Vagina (tissue), 2 donors: Measurements from ENCODE around the gene CHN1. TPM values are rescaled to one million over a fixed set of nuclear protein-coding genes. Genes with fewer than 3 reads are reported as not detected.

Experiments
- DNase-seq, 2 donors: peaks; one replicate each; pipeline ENCODE4 v3.0.0-alpha.2; 2017; ENCODE audit errors: extremely low spot score in 2 of 2
- H3K27ac ChIP-seq: fragments of 200-600 bp; sonication (generic); one replicate; pipeline ENCODE4 v1.5.1; 2019
- H3K27me3 ChIP-seq: fragments of 200-600 bp; sonication (generic); one replicate; pipeline ENCODE4 v1.5.1; 2019
- H3K36me3 ChIP-seq, 2 donors: fragments of 200-600 bp; sonication (generic); one replicate each; pipeline ENCODE4 v1.5.1; 2017 to 2019
- H3K4me1 ChIP-seq: fragments of 200-600 bp; sonication (generic); one replicate; pipeline ENCODE4 v1.5.1; 2019
- H3K4me3 ChIP-seq, 2 donors: fragments of 200-600 bp; sonication (generic); 1 replicate in 1 of 2; 2 replicates in 1 of 2; pipeline ENCODE4 v1.5.1; 2016 to 2019
- H3K9me3 ChIP-seq: fragments of 200-600 bp; sonication (generic); one replicate; pipeline ENCODE4 v1.5.1; 2019
- POLR2A ChIP-seq, 2 donors: fragments of 450-650 bp; IDR thresholded peaks; one replicate each; pipeline ENCODE4 v1.6.1; 2017; ENCODE audit warnings: antibody characterized with exemption in 2 of 2, mild to moderate bottlenecking in 2 of 2, moderate library complexity in 2 of 2
- POLR2AphosphoS5 ChIP-seq, 2 donors: sonication (generic); formaldehyde crosslinking; IDR thresholded peaks; one replicate each; pipeline ENCODE4 v1.9.0; 2017; ENCODE audit warnings: antibody characterized with exemption in 2 of 2, mild to moderate bottlenecking in 2 of 2, low read depth in 1 of 2; ENCODE audit not compliant: insufficient read depth in 1 of 2
- intact Hi-C: fragments of 100-400 bp; cut with DNase I; formaldehyde crosslinking; loops from one replicate; pipeline ENCODE4 v1.15.1; 2023
- total RNA-seq: library from RNA; depleted of rRNA; stranded (reverse); fragments of >200 nt; gene quantifications from one replicate; pipeline ENCODE4 v1.2.3, GENCODE V29; 2016
- TF ChIP-seq, protein P1 (sequence below), 3 experiments: fragments of 450-650 bp in 2 of 3; fragments of 200-600 bp in 1 of 3; sonication (generic) in 1 of 3; IDR thresholded peaks; one replicate each; pipeline ENCODE4 v1.5.1; 2017 to 2019; ENCODE audit warnings: antibody characterized with exemption in 3 of 3, mild to moderate bottlenecking in 2 of 3, moderate library complexity in 2 of 3

CHN1 gene, protein sequence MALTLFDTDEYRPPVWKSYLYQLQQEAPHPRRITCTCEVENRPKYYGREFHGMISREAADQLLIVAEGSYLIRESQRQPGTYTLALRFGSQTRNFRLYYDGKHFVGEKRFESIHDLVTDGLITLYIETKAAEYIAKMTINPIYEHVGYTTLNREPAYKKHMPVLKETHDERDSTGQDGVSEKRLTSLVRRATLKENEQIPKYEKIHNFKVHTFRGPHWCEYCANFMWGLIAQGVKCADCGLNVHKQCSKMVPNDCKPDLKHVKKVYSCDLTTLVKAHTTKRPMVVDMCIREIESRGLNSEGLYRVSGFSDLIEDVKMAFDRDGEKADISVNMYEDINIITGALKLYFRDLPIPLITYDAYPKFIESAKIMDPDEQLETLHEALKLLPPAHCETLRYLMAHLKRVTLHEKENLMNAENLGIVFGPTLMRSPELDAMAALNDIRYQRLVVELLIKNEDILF
- total RNA-seq: 9.6 TPM

DNA sequence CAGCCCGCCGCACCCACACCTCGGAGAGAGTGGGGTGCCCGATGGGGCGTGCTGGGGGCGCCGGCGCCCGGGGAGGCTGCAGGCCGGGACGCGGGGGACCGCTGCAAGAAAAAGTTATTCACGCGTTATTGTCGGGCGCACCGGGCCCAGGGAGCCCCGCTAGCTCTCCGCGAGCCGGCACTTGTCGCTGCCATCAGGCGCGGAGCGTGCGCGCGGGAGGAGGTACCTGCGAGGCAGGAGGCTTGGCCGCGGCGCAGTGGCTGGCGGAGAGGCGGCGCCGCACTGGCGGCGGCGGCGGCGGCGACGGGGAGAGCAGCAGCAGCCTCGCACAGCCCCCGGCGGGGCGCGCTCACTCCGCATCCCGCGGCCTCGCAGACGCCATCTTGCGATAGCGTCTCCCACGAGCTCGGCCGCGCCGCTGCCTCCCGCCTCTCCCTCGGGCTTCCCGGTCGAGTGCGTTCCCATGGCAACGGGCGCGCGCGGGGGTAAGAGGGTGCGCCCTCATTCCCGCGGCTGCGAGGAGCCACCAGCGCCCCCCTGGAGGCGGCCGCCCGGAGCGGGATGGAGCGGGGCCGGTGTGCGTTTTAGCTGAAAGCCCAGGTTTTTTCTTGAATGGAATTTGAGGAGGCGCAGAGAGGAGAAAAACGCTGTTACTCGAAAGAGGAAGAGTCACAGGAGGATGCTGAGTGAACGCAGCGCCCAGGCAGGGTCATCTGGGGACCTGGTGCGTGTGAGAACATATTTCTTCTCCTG lies at the start of gene CHN1:
TSS of gene CHN1 (minus strand) at position 402 of the 753 bp plus-strand sequence. CDS start 469 bp downstream, outside the sequence.
- intact Hi-C loops: no loop called here
- H3K36me3 ChIP-seq: no peaks in the 10 kb centered on the region
- H3K9me3 ChIP-seq: no peaks in the 10 kb centered on the region
- TF ChIP-seq POLR2AphosphoS5 (IDR thresholded peaks at IDR 0.05; ENCODE audit: insufficient read depth in 1 of 2, low read depth in 1 of 2) (peak in 1 of 2 donors; percentile 65), POLR2A (IDR thresholded peaks at IDR 0.05) (no peak)
- TF ChIP-seq, protein P1, sequence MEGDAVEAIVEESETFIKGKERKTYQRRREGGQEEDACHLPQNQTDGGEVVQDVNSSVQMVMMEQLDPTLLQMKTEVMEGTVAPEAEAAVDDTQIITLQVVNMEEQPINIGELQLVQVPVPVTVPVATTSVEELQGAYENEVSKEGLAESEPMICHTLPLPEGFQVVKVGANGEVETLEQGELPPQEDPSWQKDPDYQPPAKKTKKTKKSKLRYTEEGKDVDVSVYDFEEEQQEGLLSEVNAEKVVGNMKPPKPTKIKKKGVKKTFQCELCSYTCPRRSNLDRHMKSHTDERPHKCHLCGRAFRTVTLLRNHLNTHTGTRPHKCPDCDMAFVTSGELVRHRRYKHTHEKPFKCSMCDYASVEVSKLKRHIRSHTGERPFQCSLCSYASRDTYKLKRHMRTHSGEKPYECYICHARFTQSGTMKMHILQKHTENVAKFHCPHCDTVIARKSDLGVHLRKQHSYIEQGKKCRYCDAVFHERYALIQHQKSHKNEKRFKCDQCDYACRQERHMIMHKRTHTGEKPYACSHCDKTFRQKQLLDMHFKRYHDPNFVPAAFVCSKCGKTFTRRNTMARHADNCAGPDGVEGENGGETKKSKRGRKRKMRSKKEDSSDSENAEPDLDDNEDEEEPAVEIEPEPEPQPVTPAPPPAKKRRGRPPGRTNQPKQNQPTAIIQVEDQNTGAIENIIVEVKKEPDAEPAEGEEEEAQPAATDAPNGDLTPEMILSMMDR (IDR thresholded peaks at IDR 0.05): no peak
- H3K27ac ChIP-seq: peak within 1 kb of the TSS; percentile 85
- peaks cover 9% of the 10 kb centered on the region for H3K4me1 ChIP-seq
- H3K4me3 ChIP-seq: peak within 1 kb of the TSS; percentile 56 to 76
- H3K27me3 ChIP-seq: no peaks in the 10 kb centered on the region
- no peak for DNase-seq

DNA sequence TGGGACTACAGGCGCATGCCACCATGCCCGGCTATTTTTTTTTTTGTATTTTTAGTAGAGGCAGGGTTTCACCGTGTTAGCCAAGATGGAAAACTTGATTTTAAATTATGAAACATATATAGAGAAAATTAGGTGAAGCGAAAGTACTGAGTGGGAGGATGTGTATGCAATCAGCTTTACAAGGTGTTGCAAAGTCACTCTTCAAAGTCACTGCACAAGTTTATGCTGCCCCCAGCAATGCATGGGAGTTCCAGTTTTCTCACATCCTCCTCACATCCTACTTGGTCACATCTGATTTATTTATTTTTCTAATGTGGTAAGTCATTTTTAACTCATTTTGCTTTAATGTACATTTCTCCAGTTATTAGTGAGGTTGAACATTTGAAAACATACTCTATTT lies 49.2 kb upstream of the CHN1 start:
- H3K27ac ChIP-seq: no peak overlapping the region
- H3K4me3 ChIP-seq: no peak overlapping the region
- no peaks in the 10 kb centered on the region for H3K4me1 ChIP-seq
- H3K36me3 ChIP-seq: peaks cover 0 to 2% of the 10 kb centered on the region in 2 donors
- intact Hi-C loops: no loop called here
- no peak for DNase-seq
- H3K9me3 ChIP-seq: no peaks in the 10 kb centered on the region
- H3K27me3 ChIP-seq: no peaks in the 10 kb centered on the region
- TF ChIP-seq POLR2A (IDR thresholded peaks at IDR 0.05) (no peak), POLR2AphosphoS5 (IDR thresholded peaks at IDR 0.05; ENCODE audit: insufficient read depth in 1 of 2, low read depth in 1 of 2) (no peak)
- TF ChIP-seq, protein P1 (IDR thresholded peaks at IDR 0.05): no peak

DNA sequence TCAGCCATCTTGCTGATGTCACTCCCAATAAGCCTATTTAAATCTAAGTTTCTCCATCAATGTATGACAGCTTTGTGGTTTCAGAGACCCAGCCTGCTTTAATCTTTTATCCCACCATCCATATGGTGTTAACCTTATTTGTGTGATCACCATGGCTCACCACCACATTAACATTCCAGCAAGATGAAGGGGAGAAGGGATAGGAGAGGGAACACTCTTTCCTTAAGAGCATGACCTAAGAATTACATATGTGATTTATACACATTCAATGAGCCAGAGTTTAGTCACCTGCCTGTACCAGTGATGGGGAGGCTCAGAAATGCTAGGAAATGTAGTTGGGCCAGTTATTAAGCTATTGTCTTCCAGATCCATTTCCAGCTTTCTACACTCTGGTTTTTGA lies 44.5 kb upstream of the CHN1 start:
- TF ChIP-seq, protein P1 (IDR thresholded peaks at IDR 0.05): no peak
- no peak for TF ChIP-seq POLR2AphosphoS5 (IDR thresholded peaks at IDR 0.05; ENCODE audit: insufficient read depth in 1 of 2, low read depth in 1 of 2)
- no peak for TF ChIP-seq POLR2A (IDR thresholded peaks at IDR 0.05)
- intact Hi-C loops: no loop called here
- Histone ChIP-seq H3K4me3 (no peak overlapping the region), H3K27me3 (no peaks in the 10 kb centered on the region), H3K9me3 (no peaks in the 10 kb centered on the region), H3K4me1 (no peaks in the 10 kb centered on the region), H3K36me3 (peaks cover 0 to 2% of the 10 kb centered on the region in 2 donors), H3K27ac (no peak overlapping the region)
- no peak for DNase-seq

DNA sequence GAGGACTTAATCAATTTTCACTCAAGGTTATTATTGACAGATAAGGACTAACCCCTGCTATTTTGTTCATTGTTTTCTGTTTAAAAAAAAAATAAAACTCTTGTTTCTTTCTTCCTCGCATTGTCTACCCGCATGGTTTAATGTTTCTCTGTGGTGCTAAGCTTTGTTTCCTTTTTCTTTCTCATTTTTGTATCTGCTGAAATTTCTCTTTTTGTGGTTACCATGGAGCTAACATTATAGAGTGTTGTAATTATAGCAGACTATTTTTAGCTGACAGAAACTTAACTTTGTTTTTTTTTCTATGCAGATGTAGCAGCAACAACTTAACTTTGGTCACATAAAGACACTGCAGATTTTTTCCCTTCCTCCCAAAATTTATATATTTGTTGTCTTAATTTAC lies 43.1 kb upstream of the CHN1 start:
- intact Hi-C loops: no loop called here
- no peak overlapping the region for H3K4me3 ChIP-seq
- H3K27me3 ChIP-seq: no peaks in the 10 kb centered on the region
- DNase-seq: no peak
- H3K27ac ChIP-seq: no peak overlapping the region
- H3K9me3 ChIP-seq: no peaks in the 10 kb centered on the region
- TF ChIP-seq, protein P1 (IDR thresholded peaks at IDR 0.05): no peak
- TF ChIP-seq POLR2A (IDR thresholded peaks at IDR 0.05) (no peak), POLR2AphosphoS5 (IDR thresholded peaks at IDR 0.05; ENCODE audit: insufficient read depth in 1 of 2, low read depth in 1 of 2) (no peak)
- H3K36me3 ChIP-seq: no peaks in the 10 kb centered on the region
- no peaks in the 10 kb centered on the region for H3K4me1 ChIP-seq
